ENCODE data around the gene DBNL. TPM values are rescaled to one million over a fixed set of nuclear protein-coding genes. Genes with fewer than 3 reads are reported as not detected.

DBNL gene
- total RNA-seq, 1 donor from 2014 or later: 68.0 TPM

DNA sequence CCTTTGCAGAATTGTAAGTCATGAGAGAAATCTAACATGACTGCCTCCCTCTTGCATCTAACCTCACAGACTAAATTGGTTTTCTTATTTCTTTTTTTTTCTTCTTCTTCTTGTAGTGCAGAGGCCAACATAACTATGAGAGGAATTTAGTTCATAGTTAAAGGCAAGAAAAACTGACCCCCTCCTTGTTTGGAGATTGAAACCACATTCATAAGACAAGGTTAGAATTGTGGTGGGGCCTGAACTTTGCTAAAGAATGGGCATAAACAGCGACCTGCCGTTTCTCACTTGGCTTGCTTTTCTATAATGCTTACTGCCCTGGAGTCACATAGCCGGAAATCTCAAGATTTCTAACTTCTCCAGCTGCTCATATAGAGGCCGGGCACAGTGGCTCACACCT lies 40.2 kb downstream of the DBNL start:
- Mint-ChIP-seq H3K36me3 (ENCODE audit: insufficient read depth) (peaks cover 2% of the 10 kb centered on the region), H3K27ac (no peak overlapping the region), H3K9me3 (ENCODE audit: low read depth) (no peaks in the 10 kb centered on the region), H3K4me3 (ENCODE audit: low read depth) (no peak overlapping the region), H3K27me3 (peaks cover 17% of the 10 kb centered on the region), H3K4me1 (ENCODE audit: low read depth) (peaks cover 9% of the 10 kb centered on the region)
- TF ChIP-seq, protein P1, sequence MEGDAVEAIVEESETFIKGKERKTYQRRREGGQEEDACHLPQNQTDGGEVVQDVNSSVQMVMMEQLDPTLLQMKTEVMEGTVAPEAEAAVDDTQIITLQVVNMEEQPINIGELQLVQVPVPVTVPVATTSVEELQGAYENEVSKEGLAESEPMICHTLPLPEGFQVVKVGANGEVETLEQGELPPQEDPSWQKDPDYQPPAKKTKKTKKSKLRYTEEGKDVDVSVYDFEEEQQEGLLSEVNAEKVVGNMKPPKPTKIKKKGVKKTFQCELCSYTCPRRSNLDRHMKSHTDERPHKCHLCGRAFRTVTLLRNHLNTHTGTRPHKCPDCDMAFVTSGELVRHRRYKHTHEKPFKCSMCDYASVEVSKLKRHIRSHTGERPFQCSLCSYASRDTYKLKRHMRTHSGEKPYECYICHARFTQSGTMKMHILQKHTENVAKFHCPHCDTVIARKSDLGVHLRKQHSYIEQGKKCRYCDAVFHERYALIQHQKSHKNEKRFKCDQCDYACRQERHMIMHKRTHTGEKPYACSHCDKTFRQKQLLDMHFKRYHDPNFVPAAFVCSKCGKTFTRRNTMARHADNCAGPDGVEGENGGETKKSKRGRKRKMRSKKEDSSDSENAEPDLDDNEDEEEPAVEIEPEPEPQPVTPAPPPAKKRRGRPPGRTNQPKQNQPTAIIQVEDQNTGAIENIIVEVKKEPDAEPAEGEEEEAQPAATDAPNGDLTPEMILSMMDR (IDR thresholded peaks at IDR 0.05; ENCODE audit: unreplicated experiment): no peak
- DNase-seq (ENCODE audit: low spot score, unreplicated experiment): no peak

DNA sequence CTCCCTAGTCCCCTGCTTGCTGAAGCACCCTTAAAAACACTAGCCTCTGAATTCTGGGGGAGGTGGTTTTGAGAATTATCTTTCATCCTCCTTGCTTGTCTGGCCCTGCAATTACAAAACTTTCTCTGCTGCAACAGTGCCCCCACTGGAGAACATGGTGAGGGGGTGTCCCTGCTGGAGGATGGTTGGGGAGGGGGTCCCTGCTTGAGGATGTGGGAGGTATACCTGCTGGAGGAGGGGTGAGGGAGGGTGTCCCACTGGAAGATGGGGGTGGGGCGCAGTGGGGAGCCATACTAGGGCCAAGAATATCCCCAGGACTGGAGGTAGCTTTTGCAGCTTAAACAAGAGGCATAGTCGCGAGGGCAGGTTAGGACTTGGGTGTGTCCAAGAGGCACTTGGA lies 41.0 kb downstream of the DBNL start:
- TF ChIP-seq, protein P1 (IDR thresholded peaks at IDR 0.05; ENCODE audit: unreplicated experiment): no peak
- H3K9me3 Mint-ChIP-seq (ENCODE audit: low read depth): no peaks in the 10 kb centered on the region
- H3K27me3 Mint-ChIP-seq: peaks cover 17% of the 10 kb centered on the region
- H3K27ac Mint-ChIP-seq: no peak overlapping the region
- no peak overlapping the region for H3K4me3 Mint-ChIP-seq (ENCODE audit: low read depth)
- no peak for DNase-seq (ENCODE audit: low spot score, unreplicated experiment)
- peaks cover 9% of the 10 kb centered on the region for H3K4me1 Mint-ChIP-seq (ENCODE audit: low read depth)
- peaks cover 2% of the 10 kb centered on the region for H3K36me3 Mint-ChIP-seq (ENCODE audit: insufficient read depth)

DNA sequence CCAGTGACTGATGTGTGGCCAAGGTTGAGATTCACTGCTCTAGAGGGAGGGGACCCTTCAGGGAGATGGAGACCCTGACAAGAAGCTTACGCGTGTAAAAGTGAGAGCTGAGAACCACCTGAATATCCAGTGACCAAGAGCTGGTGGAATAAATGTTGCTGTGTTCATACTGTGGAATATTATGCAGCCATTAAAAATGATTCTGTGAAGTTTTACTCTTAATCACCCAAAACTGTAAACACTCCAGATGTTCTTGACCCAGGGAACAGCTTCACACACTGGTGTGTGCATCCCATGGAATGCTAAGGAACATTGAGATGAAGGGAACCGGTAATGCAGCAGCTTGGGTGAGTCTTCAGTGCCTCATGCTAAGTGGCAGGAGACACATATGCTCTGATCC lies 42.1 kb downstream of the DBNL start:
- H3K36me3 Mint-ChIP-seq (ENCODE audit: insufficient read depth): no peaks in the 10 kb centered on the region
- H3K27ac Mint-ChIP-seq: no peak overlapping the region
- DNase-seq (ENCODE audit: low spot score, unreplicated experiment): no peak
- peaks cover 2% of the 10 kb centered on the region for H3K4me1 Mint-ChIP-seq (ENCODE audit: low read depth)
- peaks cover 20% of the 10 kb centered on the region for H3K27me3 Mint-ChIP-seq
- TF ChIP-seq, protein P1 (IDR thresholded peaks at IDR 0.05; ENCODE audit: unreplicated experiment): no peak
- H3K4me3 Mint-ChIP-seq (ENCODE audit: low read depth): no peak overlapping the region
- H3K9me3 Mint-ChIP-seq (ENCODE audit: low read depth): no peaks in the 10 kb centered on the region

DNA sequence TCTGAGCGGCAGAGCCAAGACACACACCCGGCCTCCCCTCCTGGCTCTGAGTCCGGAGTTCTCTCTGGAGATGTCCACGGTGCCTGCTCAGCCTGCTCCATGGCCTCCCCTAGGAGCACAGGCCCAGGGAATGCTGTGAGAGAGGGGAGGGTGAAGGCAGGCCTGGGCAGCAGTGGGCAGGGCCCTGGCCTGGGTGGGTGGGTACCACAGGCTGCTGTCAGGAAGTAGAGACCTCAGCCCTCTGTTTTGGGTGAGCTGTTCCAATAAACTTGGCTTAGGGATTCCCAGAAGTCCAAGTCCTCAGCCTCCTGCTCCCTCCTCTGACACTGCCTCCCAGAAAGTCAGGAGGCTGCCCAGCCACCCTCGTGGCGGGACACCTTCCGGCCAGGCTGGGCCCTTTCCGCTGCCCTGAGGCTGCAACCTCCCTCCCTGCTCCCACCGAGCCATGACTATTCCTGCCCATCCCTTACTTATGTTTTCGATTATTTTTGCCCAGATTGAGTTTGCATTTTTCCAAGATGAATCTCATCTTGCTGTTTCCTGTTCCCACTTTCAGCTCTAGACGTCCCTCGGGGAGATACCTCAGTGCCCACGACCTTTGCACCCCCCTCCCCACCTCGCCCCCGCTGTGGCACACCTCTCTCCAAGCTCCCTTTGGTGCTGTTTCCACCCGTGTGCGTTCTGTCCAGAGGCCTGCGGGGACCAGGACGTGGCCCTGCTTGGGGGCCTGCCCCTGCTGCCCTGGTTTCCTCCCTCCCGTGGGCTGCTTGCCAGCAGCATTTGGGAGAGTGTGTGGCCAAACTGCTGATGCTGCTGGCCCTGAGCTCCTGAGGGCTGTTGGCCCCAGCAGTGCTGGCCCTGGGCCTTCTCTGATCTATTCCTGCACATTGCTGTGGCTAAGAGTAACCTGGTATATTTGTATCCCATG lies 43.7 kb downstream of the DBNL start:
- H3K27ac Mint-ChIP-seq: no peak overlapping the region
- H3K36me3 Mint-ChIP-seq (ENCODE audit: insufficient read depth): no peaks in the 10 kb centered on the region
- H3K4me3 Mint-ChIP-seq (ENCODE audit: low read depth): no peak overlapping the region
- H3K9me3 Mint-ChIP-seq (ENCODE audit: low read depth): no peaks in the 10 kb centered on the region
- TF ChIP-seq, protein P1 (IDR thresholded peaks at IDR 0.05; ENCODE audit: unreplicated experiment): no peak
- H3K4me1 Mint-ChIP-seq (ENCODE audit: low read depth): no peaks in the 10 kb centered on the region
- H3K27me3 Mint-ChIP-seq: peaks cover 17% of the 10 kb centered on the region
- DNase-seq (ENCODE audit: low spot score, unreplicated experiment): no peak

DNA sequence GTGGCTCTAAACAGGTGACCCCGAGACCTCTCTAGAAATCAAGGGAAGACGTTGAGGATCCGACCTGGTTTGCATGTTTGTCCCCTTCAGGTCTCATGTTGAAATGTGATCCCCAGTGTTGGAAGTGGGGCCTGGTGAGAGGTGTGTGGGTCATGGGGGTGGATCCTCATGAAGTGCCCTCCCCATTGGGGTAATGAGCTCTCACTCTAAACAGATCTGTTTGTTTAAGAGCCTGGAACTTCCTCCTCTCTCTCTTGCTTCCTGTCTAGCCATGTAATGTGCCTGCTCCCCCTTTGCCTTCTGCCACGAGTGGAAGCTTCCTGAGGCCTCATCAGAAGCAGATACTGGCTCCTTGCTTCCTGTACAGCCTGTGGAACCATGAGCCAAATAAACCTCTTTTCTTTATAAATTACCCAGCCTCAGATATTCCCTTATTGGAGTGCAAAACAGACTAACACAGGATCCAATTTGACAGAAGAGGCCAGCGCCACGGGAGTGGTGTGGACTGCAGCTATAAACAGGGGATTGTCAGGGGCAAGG lies 48.7 kb downstream of the DBNL start:
- no peak overlapping the region for H3K27ac Mint-ChIP-seq
- no peaks in the 10 kb centered on the region for H3K9me3 Mint-ChIP-seq (ENCODE audit: low read depth)
- peaks cover 9% of the 10 kb centered on the region for H3K27me3 Mint-ChIP-seq
- no peak for DNase-seq (ENCODE audit: low spot score, unreplicated experiment)
- H3K4me1 Mint-ChIP-seq (ENCODE audit: low read depth): no peaks in the 10 kb centered on the region
- TF ChIP-seq, protein P1 (IDR thresholded peaks at IDR 0.05; ENCODE audit: unreplicated experiment): no peak
- H3K4me3 Mint-ChIP-seq (ENCODE audit: low read depth): no peak overlapping the region
- H3K36me3 Mint-ChIP-seq (ENCODE audit: insufficient read depth): no peaks in the 10 kb centered on the region

All from progenitor cell of endocrine pancreas (in vitro differentiated cells).